ENCODE results near the gene SLC29A1. TPM values are rescaled to one million over a fixed set of nuclear protein-coding genes. Genes with fewer than 3 reads are reported as not detected.

The SLC29A1 gene
- total and polyA plus RNA-seq, 2 donors (not counting 1 experiment from before 2014, with no cell fraction given) = 6.0 to 7.3 TPM

- Histone ChIP-seq H3K9ac (ENCODE audit: low read length) (no peak overlapping the region), H4K20me1 (ENCODE audit: control insufficient read depth, insufficient read depth, low read length, poor library complexity, severe bottlenecking) (peaks cover 39% of the 10 kb centered on the region), H3K9me3 (ENCODE audit: control extremely low read depth in 1 of 3, control insufficient read depth in 2 of 3, insufficient read depth in 1 of 3, low read length in 2 of 3) (no peaks in the 10 kb centered on the region), H3K4me2 (replicated peaks; ENCODE audit: low read depth, low read length, poor library complexity, severe bottlenecking) (peak overlapping the region; percentile 95), H3K4me1 (ENCODE audit: control insufficient read depth in 2 of 2, insufficient read depth in 2 of 2, low read length in 2 of 2) (peaks cover 66 to 87% of the 10 kb centered on the region in 2 donors), H3K27me3 (replicated peaks in 1 of 4; ENCODE audit: control extremely low read depth in 1 of 4, control insufficient read depth in 3 of 4, insufficient read depth in 4 of 4, low read length in 3 of 4) (no peaks in the 10 kb centered on the region), H3K4me3 (ENCODE audit: control extremely low read depth in 1 of 5, extremely low read depth in 1 of 5, insufficient read depth in 1 of 5, low read depth in 2 of 5, low read length in 4 of 5) (no peak overlapping the region), H2AFZ (ENCODE audit: insufficient read depth, low read depth, low read length, poor library complexity, severe bottlenecking) (no peak overlapping the region), H3K27ac (ENCODE audit: low read length in 2 of 2) (peak overlapping the region; percentile 96 to 98), H3K36me3 (replicated peaks in 1 of 2; ENCODE audit: control extremely low read depth in 1 of 2, control insufficient read depth in 1 of 2, extremely low read depth in 1 of 2, insufficient read depth in 2 of 2, low read length in 1 of 2) (peaks cover 4 to 56% of the 10 kb centered on the region in 2 experiments), H3K79me2 (ENCODE audit: control insufficient read depth, insufficient read depth, low read length) (peaks cover 53% of the 10 kb centered on the region)
- TF ChIP-seq CTCF (IDR thresholded peaks at IDR 0.05) = no peak
- H3K27me3 Mint-ChIP-seq = no peaks in the 10 kb centered on the region
- ATAC-seq (ENCODE audit: low read depth) (no peak), DNase-seq (no peak)
- WGBS (ENCODE audit: insufficient coverage) = 75% methylated on average over 8 of the region's 8 CpGs
- ChIA-PET POLR2A (interaction anchor here (7.9 kb wide), 1 partner anchor 13 kb away, joined by 105 read pairs; the partner anchor contains the start of gene HSP90AB1), CTCF (no interaction called here)
- H3K9me3 Mint-ChIP-seq (ENCODE audit: insufficient read depth) = no peaks in the 10 kb centered on the region
- intact Hi-C loops (cut with micrococcal nuclease) = loop anchor here (5.0 kb wide), 2 partner anchors 133 to 1088 kb away; partner anchors contain the start of genes MRPL14, SRF and TMEM63B
- peak overlapping the region; percentile 100 for H3K27ac Mint-ChIP-seq
- peaks cover 84% of the 10 kb centered on the region for H3K4me1 Mint-ChIP-seq
- H3K4me3 Mint-ChIP-seq = peak overlapping the region; percentile 100
Observed at GRCh38 chr6:44260011-44260410, 36.6 kb downstream of the SLC29A1 start.

GRCh38 chr6:44260451-44261297, 37.3 kb downstream of the SLC29A1 start:
- peaks cover 53% of the 10 kb centered on the region for H3K79me2 ChIP-seq (ENCODE audit: control insufficient read depth, insufficient read depth, low read length)
- intact Hi-C loops (cut with micrococcal nuclease) = loop anchor here (5.0 kb wide), 2 partner anchors 133 to 1088 kb away; partner anchors contain the start of genes MRPL14, SRF and TMEM63B
- H3K9ac ChIP-seq (ENCODE audit: low read length) = no peak overlapping the region
- DNase-seq (peak; percentile 81), ATAC-seq (ENCODE audit: low read depth) (peak; percentile 13)
- H3K4me2 ChIP-seq (replicated peaks; ENCODE audit: low read depth, low read length, poor library complexity, severe bottlenecking) = peak overlapping the region; percentile 95
- peaks cover 34% of the 10 kb centered on the region for H4K20me1 ChIP-seq (ENCODE audit: control insufficient read depth, insufficient read depth, low read length, poor library complexity, severe bottlenecking)
- peaks cover 4 to 49% of the 10 kb centered on the region in 2 experiments for H3K36me3 ChIP-seq (replicated peaks in 1 of 2; ENCODE audit: control extremely low read depth in 1 of 2, control insufficient read depth in 1 of 2, extremely low read depth in 1 of 2, insufficient read depth in 2 of 2, low read length in 1 of 2)
- peaks cover 65 to 82% of the 10 kb centered on the region in 2 donors for H3K4me1 ChIP-seq (ENCODE audit: control insufficient read depth in 2 of 2, insufficient read depth in 2 of 2, low read length in 2 of 2)
- WGBS (ENCODE audit: insufficient coverage) = 79% methylated on average over 4 of the region's 6 CpGs
- H3K27ac ChIP-seq (ENCODE audit: low read length in 2 of 2) = peak overlapping the region; percentile 96 to 98
- Mint-ChIP-seq H3K4me3 (peak overlapping the region; percentile 100), H3K27ac (peak overlapping the region; percentile 100), H3K9me3 (ENCODE audit: insufficient read depth) (no peaks in the 10 kb centered on the region), H3K4me1 (peaks cover 77% of the 10 kb centered on the region), H3K27me3 (no peaks in the 10 kb centered on the region)
- TF ChIP-seq EZH2 (IDR thresholded peaks at IDR 0.05; ENCODE audit: borderline replicate concordance, insufficient read depth, low read depth, low read length, poor library complexity, severe bottlenecking) (no peak), CTCF (IDR thresholded peaks at IDR 0.05) (no peak)
- H2AFZ ChIP-seq (ENCODE audit: insufficient read depth, low read depth, low read length, poor library complexity, severe bottlenecking) = no peak overlapping the region
- no peak overlapping the region for H3K4me3 ChIP-seq (ENCODE audit: control extremely low read depth in 1 of 5, extremely low read depth in 1 of 5, insufficient read depth in 1 of 5, low read depth in 2 of 5, low read length in 4 of 5)
- ChIA-PET POLR2A (interaction anchor here (7.9 kb wide), 1 partner anchor 13 kb away, joined by 105 read pairs; the partner anchor contains the start of gene HSP90AB1), CTCF (no interaction called here)
- H3K9me3 ChIP-seq (ENCODE audit: control extremely low read depth in 1 of 3, control insufficient read depth in 2 of 3, insufficient read depth in 1 of 3, low read length in 2 of 3) = no peaks in the 10 kb centered on the region
- H3K27me3 ChIP-seq (replicated peaks in 1 of 4; ENCODE audit: control extremely low read depth in 1 of 4, control insufficient read depth in 3 of 4, insufficient read depth in 4 of 4, low read length in 3 of 4) = no peaks in the 10 kb centered on the region
